ENCODE results near the gene HCN1.

GRCh38 chr5:45252978-45253377 lies 443.2 kb downstream of the HCN1 start:
- TF ChIP-seq POLR2A (IDR thresholded peaks at IDR 0.05), result no peak
- TF ChIP-seq CTCF (IDR thresholded peaks at IDR 0.05), result no peak
- TF ChIP-seq POLR2AphosphoS5 (IDR thresholded peaks at IDR 0.05), result no peak
- TF ChIP-seq EP300 (IDR thresholded peaks at IDR 0.05; ENCODE audit: low read depth), result no peak

All from transverse colon (tissue), 4 donors.